Psoas muscle (tissue), 8 donors: ENCODE measurements around the gene OR51T1. TPM values are rescaled to one million over a fixed set of nuclear protein-coding genes. Genes with fewer than 3 reads are reported as not detected.

Source experiments
- ATAC-seq, 4 donors: fragments of 200-7000 bp; cut with Tn5 transposase; one replicate each; pipeline ENCODE4 v1.9.1; 2020; ENCODE audit warnings: moderate library complexity in 3 of 4, mild to moderate bottlenecking in 2 of 4
- DNase-seq, 2 donors: peaks; one replicate each; pipeline ENCODE4 v3.0.0-alpha.2; 2020
- H3K27ac ChIP-seq: fragments of 200-600 bp; one replicate; pipeline ENCODE4 v1.8.0; 2022
- H3K27me3 ChIP-seq, 3 donors: fragments of 200-600 bp in 1 of 3; one replicate each; pipeline versions ENCODE4 v1.6.1 to v1.8.0; 2013 to 2022; ENCODE audit warnings: low read length in 2 of 3, mild to moderate bottlenecking in 2 of 3, moderate library complexity in 1 of 3; ENCODE audit not compliant: insufficient read depth in 3 of 3
- H3K36me3 ChIP-seq, 2 donors: fragments of 200-600 bp in 1 of 2; one replicate each; pipeline versions ENCODE4 v1.6.1 to v1.8.0; 2013 to 2022; ENCODE audit warnings: low read depth in 1 of 2, mild to moderate bottlenecking in 1 of 2, moderate library complexity in 1 of 2; ENCODE audit not compliant: insufficient read depth in 1 of 2
- H3K4me1 ChIP-seq: fragments of 200-600 bp; one replicate; pipeline ENCODE4 v1.8.0; 2022
- H3K4me3 ChIP-seq: fragments of 200-600 bp; one replicate; pipeline ENCODE4 v1.8.0; 2022; ENCODE audit warnings: mild to moderate bottlenecking
- H3K9me3 ChIP-seq: fragments of 200-600 bp; one replicate; pipeline ENCODE4 v1.8.0; 2022
- WGBS, 3 donors: extraction: QIAGEN DNeasy Blood & Tissue Kit; methylation state at CpG; one replicate each; pipeline versions ENCODE4 v1.1.6 to v1.1.7; 2013; 5-methylcytosine and 5-hydroxymethylcytosine counted together
- intact Hi-C, 2 donors: fragments of 100-400 bp; cut with DNase I; formaldehyde crosslinking; loops; one replicate each; pipeline versions ENCODE4 v1.11.0 to v1.14.2; 2022
- polyA plus RNA-seq, 3 donors: library from polyadenylated mRNA; stranded (reverse); fragments of 200-250 nt; gene quantifications; one replicate each; pipeline ENCODE4 v1.2.3, GENCODE V29; 2013
- total RNA-seq, 4 donors: library from RNA; stranded (reverse); fragmentation: NEBNext Ultra II Directional in 2 of 4; extraction: Animal tissue kit (Norgen Biotek cat#: 25700) in 2 of 4; gene quantifications; one replicate each; pipeline versions ENCODE4 v1.2.1 to v1.2.4, GENCODE V29; 2021 to 2023
- TF ChIP-seq, protein P1 (sequence below): fragments of 200-600 bp; IDR thresholded peaks from one replicate; pipeline ENCODE4 v1.8.0; 2022; ENCODE audit warnings: antibody characterized with exemption
- donor health status: healthy with polysubstance abuse.
- donor health status: DM: no; HTN: no; CAD: no; lungs with moderate emphysema.
- donor health status: Bipolar disorder and iron deficiency.
- donor health status: healthy.
- donor health status: DM: yes; HTN: yes; CAD: no.
- donor health status: DM: no; HTN: no; CAD: no.
- donor health status: DM: no; HTN: no; CAD: no.
- donor health status: DM: yes; HTN: yes; CAD: no.

The OR51T1 gene
- total and polyA plus RNA-seq, 7 donors: not detected

DNA sequence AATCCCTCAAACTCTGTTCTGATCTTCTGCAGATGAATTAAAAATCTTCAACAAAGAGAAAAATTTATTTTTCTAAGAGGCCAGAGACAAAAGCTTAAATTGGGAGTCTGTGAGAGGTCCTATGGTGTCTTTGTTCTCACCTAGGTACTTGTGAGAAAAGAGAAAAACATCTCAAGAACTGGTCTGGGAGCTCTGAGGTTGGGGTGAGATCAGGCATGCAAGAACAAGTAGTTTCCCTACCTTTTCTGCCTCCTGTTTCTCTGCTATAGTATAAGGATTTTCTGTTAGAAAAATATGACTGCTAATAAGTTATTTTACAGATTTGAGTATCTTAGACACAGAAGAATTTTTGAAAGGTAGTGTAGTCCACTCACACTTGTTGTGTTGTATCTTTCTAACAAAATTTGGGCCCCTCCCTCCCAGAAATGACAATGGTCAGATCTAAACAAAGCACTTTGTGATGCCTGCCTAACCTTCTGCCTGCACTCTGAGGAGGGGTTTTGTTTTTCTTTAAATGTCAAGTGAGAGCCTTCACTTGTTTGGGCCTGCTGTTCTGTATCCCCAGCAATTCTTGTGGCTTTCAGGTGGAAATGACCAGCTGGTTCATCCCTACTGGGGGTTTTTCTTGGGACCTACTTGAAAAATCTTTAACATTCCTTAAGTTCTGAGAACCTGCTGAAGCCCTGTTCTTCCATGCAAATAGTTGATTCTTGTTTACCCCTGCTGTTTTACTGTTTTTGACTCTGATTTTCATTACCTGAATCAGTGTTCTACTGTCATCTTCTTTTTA, 19.1 kb upstream of the OR51T1 start:
- ATAC-seq (no peak), DNase-seq (no peak)
- TF ChIP-seq, protein P1, sequence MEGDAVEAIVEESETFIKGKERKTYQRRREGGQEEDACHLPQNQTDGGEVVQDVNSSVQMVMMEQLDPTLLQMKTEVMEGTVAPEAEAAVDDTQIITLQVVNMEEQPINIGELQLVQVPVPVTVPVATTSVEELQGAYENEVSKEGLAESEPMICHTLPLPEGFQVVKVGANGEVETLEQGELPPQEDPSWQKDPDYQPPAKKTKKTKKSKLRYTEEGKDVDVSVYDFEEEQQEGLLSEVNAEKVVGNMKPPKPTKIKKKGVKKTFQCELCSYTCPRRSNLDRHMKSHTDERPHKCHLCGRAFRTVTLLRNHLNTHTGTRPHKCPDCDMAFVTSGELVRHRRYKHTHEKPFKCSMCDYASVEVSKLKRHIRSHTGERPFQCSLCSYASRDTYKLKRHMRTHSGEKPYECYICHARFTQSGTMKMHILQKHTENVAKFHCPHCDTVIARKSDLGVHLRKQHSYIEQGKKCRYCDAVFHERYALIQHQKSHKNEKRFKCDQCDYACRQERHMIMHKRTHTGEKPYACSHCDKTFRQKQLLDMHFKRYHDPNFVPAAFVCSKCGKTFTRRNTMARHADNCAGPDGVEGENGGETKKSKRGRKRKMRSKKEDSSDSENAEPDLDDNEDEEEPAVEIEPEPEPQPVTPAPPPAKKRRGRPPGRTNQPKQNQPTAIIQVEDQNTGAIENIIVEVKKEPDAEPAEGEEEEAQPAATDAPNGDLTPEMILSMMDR: no peak
- no peaks in the 10 kb centered on the region for H3K4me1 ChIP-seq
- H3K9me3 ChIP-seq: no peaks in the 10 kb centered on the region
- intact Hi-C loops: no loop called here
- no peaks in the 10 kb centered on the region for H3K36me3 ChIP-seq
- no peaks in the 10 kb centered on the region for H3K27me3 ChIP-seq
- no peak overlapping the region for H3K27ac ChIP-seq
- no peak overlapping the region for H3K4me3 ChIP-seq

DNA sequence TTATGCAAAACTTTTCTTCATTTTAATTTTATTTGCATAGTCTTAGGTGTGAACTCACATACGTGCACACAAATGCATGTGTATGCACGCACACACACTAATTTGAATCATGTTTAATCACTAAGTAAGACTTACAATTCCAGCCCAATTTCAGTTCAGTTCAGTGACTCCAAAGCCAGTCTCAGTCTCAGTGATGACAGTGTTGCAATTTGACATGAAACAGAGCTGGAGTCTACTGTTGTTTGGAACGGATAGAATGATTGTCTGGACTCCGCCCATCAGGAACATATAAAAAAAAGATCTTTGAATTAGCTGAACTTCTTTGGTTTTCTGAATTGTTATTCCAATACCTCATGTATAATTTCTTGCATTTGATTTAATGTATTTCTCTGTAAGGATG, 17.8 kb upstream of the OR51T1 start:
- H3K27ac ChIP-seq: no peak overlapping the region
- ATAC-seq (no peak), DNase-seq (no peak)
- H3K9me3 ChIP-seq: no peaks in the 10 kb centered on the region
- intact Hi-C loops: no loop called here
- TF ChIP-seq, protein P1: no peak
- H3K36me3 ChIP-seq: no peaks in the 10 kb centered on the region
- no peak overlapping the region for H3K4me3 ChIP-seq
- H3K27me3 ChIP-seq: no peaks in the 10 kb centered on the region
- H3K4me1 ChIP-seq: no peaks in the 10 kb centered on the region
- WGBS, 3 donors: 78 to 84% (median 78%) methylated on average over 4 of the region's 4 CpGs

DNA sequence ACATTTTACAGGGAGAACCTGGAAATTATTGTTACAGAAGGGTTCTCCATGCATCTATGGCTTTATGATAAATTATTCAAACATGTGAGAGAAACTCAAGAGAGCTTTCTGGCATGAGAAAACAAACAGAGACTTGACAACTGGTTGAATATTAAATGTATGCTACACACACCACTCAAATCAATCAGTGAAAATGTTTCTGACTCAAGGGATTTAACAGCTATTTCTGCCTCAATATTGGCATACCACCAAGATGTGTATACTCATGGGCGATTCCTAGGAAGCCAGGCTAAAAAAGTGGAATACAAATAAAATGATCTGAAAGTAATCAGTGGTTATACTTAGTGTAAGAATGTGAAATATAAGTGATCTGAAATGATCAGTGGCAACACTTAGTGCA, 15.8 kb upstream of the OR51T1 start:
- H3K27ac ChIP-seq: no peak overlapping the region
- no peaks in the 10 kb centered on the region for H3K4me1 ChIP-seq
- WGBS, 3 donors: 19 to 36% (median 25%) methylated on average over 1 of the region's 1 CpG
- DNase-seq (no peak), ATAC-seq (no peak)
- H3K36me3 ChIP-seq: no peaks in the 10 kb centered on the region
- no peaks in the 10 kb centered on the region for H3K27me3 ChIP-seq
- no peaks in the 10 kb centered on the region for H3K9me3 ChIP-seq
- intact Hi-C loops: no loop called here
- no peak overlapping the region for H3K4me3 ChIP-seq
- TF ChIP-seq, protein P1: no peak

DNA sequence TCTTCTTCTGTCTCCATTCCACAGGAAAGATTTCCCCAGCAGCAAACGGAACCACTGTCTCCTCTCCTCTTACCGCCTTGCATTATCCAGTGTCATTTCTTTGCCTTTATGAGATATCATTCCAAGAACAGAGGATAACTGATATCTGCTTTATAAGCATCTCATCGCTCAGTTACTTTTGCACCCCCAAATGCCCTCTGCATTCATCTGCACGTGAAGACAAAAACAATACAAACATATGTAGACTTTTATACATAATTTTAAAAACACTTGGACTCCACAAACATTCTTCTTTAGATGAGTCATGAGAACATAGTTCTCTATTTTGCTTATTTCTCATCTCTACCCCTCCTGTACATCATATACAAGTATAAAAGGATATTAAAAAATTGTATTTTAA, 512 bp upstream of the OR51T1 start:
- DNase-seq (no peak), ATAC-seq (no peak)
- Histone ChIP-seq H3K4me3 (no peak overlapping the region), H3K9me3 (no peaks in the 10 kb centered on the region), H3K27me3 (no peaks in the 10 kb centered on the region), H3K36me3 (no peaks in the 10 kb centered on the region), H3K4me1 (no peaks in the 10 kb centered on the region), H3K27ac (no peak overlapping the region)
- TF ChIP-seq, protein P1: no peak
- intact Hi-C loops: no loop called here
- 72% methylated on average over 4 of the region's 4 CpGs for WGBS, 3 donors

DNA sequence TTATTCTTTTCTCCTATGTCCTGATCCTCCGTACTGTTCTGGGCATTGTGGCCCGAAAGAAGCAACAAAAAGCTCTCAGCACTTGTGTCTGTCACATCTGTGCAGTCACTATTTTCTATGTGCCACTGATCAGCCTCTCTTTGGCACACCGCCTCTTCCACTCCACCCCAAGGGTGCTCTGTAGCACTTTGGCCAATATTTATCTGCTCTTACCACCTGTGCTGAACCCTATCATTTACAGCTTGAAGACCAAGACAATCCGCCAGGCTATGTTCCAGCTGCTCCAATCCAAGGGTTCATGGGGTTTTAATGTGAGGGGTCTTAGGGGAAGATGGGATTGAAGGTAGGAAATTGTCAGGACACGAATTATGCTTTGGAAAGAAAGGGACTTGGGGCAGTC, 843 bp downstream of the OR51T1 start:
- H3K36me3 ChIP-seq: no peaks in the 10 kb centered on the region
- H3K9me3 ChIP-seq: no peaks in the 10 kb centered on the region
- no peak overlapping the region for H3K27ac ChIP-seq
- H3K4me3 ChIP-seq: no peak overlapping the region
- H3K4me1 ChIP-seq: no peaks in the 10 kb centered on the region
- no peak for ATAC-seq
- H3K27me3 ChIP-seq: no peaks in the 10 kb centered on the region
- DNase-seq: no peak
- 71 to 82% (median 72%) methylated on average over 5 of the region's 5 CpGs for WGBS, 3 donors
- TF ChIP-seq, protein P1: no peak
- intact Hi-C loops: no loop called here
